ENCODE results near the gene DPYD.

DPYD gene

DNA sequence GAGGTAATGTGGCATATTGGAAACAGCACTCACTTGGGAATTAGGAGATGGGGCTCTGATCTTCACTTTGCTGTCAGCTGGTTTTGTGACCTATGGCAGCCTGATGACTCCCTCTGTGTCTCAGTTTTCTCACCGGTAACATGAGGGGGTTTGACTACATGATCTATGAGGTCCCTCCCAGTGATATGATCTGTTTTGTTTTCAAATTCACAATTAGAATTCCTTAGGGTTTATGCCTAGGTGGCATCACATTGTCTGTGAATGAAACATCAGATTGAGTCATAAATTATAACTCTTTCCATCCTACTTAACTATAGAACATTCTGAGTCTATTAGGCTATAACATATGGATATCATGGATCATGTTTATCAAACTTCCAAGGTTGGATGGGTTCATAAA is 812.7 kb downstream of the DPYD start:
- intact Hi-C loops (cut with DNase I; ENCODE audit: low total_unique reads), result no loop called here
- H3K36me3 ChIP-seq, result no peaks in the 10 kb centered on the region
- no peak overlapping the region for H3K27ac ChIP-seq
- H3K4me1 ChIP-seq, result no peaks in the 10 kb centered on the region
- H3K4me3 ChIP-seq, result no peak overlapping the region
- no peaks in the 10 kb centered on the region for H3K27me3 ChIP-seq
- TF ChIP-seq, protein P1, sequence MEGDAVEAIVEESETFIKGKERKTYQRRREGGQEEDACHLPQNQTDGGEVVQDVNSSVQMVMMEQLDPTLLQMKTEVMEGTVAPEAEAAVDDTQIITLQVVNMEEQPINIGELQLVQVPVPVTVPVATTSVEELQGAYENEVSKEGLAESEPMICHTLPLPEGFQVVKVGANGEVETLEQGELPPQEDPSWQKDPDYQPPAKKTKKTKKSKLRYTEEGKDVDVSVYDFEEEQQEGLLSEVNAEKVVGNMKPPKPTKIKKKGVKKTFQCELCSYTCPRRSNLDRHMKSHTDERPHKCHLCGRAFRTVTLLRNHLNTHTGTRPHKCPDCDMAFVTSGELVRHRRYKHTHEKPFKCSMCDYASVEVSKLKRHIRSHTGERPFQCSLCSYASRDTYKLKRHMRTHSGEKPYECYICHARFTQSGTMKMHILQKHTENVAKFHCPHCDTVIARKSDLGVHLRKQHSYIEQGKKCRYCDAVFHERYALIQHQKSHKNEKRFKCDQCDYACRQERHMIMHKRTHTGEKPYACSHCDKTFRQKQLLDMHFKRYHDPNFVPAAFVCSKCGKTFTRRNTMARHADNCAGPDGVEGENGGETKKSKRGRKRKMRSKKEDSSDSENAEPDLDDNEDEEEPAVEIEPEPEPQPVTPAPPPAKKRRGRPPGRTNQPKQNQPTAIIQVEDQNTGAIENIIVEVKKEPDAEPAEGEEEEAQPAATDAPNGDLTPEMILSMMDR (IDR thresholded peaks at IDR 0.05), result no peak
- no peaks in the 10 kb centered on the region for H3K9me3 ChIP-seq
- no peak for DNase-seq

- TF ChIP-seq, protein P1 (IDR thresholded peaks at IDR 0.05), result no peak
- Histone ChIP-seq H3K4me3 (no peak overlapping the region), H3K36me3 (no peaks in the 10 kb centered on the region), H3K4me1 (no peaks in the 10 kb centered on the region), H3K9me3 (no peaks in the 10 kb centered on the region), H3K27me3 (no peaks in the 10 kb centered on the region), H3K27ac (no peak overlapping the region)
- intact Hi-C loops (cut with DNase I; ENCODE audit: low total_unique reads), result no loop called here
- DNase-seq, result no peak
These were observed 815.3 kb downstream of the DPYD start for GRCh38 chr1:97105531-97105930.

GRCh38 chr1:97101509-97101908 is 819.3 kb downstream of the DPYD start:
- intact Hi-C loops (cut with DNase I; ENCODE audit: low total_unique reads), result no loop called here

DNA sequence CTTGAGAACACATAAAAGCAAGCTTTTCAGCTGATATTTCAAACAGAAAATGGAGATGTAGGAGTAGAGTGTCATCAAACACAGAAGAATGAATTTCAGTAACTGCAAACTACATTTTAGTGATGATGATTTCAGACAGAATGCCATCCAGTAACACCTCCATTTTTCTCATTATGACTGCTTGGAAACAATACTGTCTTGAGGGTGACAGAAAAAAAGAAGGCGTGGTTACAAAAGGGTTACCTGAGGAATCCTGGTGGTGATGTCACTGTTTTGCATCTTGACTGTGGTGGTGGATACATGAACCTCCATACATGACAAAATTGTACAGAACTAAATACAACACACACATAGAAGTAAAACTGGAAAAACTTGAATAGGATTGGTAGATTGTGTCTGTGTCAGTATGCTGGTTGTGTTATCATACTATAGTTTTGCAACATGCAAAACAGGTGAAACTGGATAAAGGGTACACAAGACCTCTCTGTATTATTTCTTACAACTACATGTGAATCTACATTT is 823.4 kb downstream of the DPYD start:
- H3K9me3 ChIP-seq, result no peaks in the 10 kb centered on the region
- no peak overlapping the region for H3K27ac ChIP-seq
- H3K27me3 ChIP-seq, result no peaks in the 10 kb centered on the region
- DNase-seq, result no peak
- intact Hi-C loops (cut with DNase I; ENCODE audit: low total_unique reads), result no loop called here
- TF ChIP-seq, protein P1 (IDR thresholded peaks at IDR 0.05), result no peak
- H3K36me3 ChIP-seq, result peaks cover 4 to 24% (median 12%) of the 10 kb centered on the region in 3 donors
- no peaks in the 10 kb centered on the region for H3K4me1 ChIP-seq
- no peak overlapping the region for H3K4me3 ChIP-seq

More at GRCh38 chr1:97101509-97101908, 819.3 kb downstream of the DPYD start:
- H3K4me3 ChIP-seq, result no peak overlapping the region
- H3K36me3 ChIP-seq, result peaks cover 4 to 14% (median 11%) of the 10 kb centered on the region in 3 donors
- DNase-seq, result no peak
- no peaks in the 10 kb centered on the region for H3K27me3 ChIP-seq
- no peaks in the 10 kb centered on the region for H3K9me3 ChIP-seq
- no peaks in the 10 kb centered on the region for H3K4me1 ChIP-seq
- H3K27ac ChIP-seq, result no peak overlapping the region
- TF ChIP-seq, protein P1 (IDR thresholded peaks at IDR 0.05), result no peak

GRCh38 chr1:97095764-97096163 is 825.1 kb downstream of the DPYD start:
- intact Hi-C loops (cut with DNase I; ENCODE audit: low total_unique reads), result no loop called here

More at GRCh38 chr1:97095764-97096163, 825.1 kb downstream of the DPYD start:
- TF ChIP-seq, protein P1 (IDR thresholded peaks at IDR 0.05), result no peak
- Histone ChIP-seq H3K4me3 (no peak overlapping the region), H3K27ac (no peak overlapping the region), H3K9me3 (no peaks in the 10 kb centered on the region), H3K27me3 (no peaks in the 10 kb centered on the region), H3K4me1 (no peaks in the 10 kb centered on the region), H3K36me3 (peaks cover 4 to 24% (median 12%) of the 10 kb centered on the region in 3 donors)
- no peak for DNase-seq
